Stromal cell of bone marrow (primary cell): ENCODE data around the gene DOLK.
A peak's percentile ranks its signal among the peaks of the same experiment; 100 is the strongest.

Source experiments
- DNase-seq: peaks from one replicate; pipeline ENCODE4 v3.0.0-alpha.2; 2012; ENCODE audit warnings: low read depth

The DOLK gene

GRCh38 chr9:128933731-128934130 lies 13.7 kb downstream of the DOLK start:
- DNase-seq: no peak

GRCh38 chr9:128929560-128929959 lies 17.8 kb downstream of the DOLK start:
- no peak for DNase-seq

GRCh38 chr9:128928624-128929023 lies 18.8 kb downstream of the DOLK start:
- DNase-seq: no peak

GRCh38 chr9:128927731-128928411 lies 19.5 kb downstream of the DOLK start:
- no peak for DNase-seq

- DNase-seq: no peak
These were observed 23.9 kb downstream of the DOLK start for GRCh38 chr9:128923493-128923883.

- no peak for DNase-seq
These were observed 25.3 kb downstream of the DOLK start for GRCh38 chr9:128921881-128922763.

- DNase-seq: peak; percentile 61
These were observed 26.9 kb downstream of the DOLK start, which contains the start of gene PHYHD1 for GRCh38 chr9:128920381-128921058. PHYHD1 (plus strand) TSS chr9:128920982; CDS start chr9:128922324, 1,342 bp downstream.

GRCh38 chr9:128919402-128920089 lies 27.9 kb downstream of the DOLK start:
- DNase-seq: no peak

GRCh38 chr9:128918921-128919320 lies 28.5 kb downstream of the DOLK start:
- DNase-seq: no peak

- peak; percentile 77 for DNase-seq
These were observed 30.1 kb downstream of the DOLK start for GRCh38 chr9:128917151-128917849.

- DNase-seq: no peak
These were observed 30.7 kb downstream of the DOLK start for GRCh38 chr9:128916745-128917144.

- DNase-seq: no peak
These were observed 31.2 kb downstream of the DOLK start for GRCh38 chr9:128916204-128916603.

GRCh38 chr9:128913995-128914772 lies 33.2 kb downstream of the DOLK start:
- no peak for DNase-seq

- DNase-seq: no peak
These were observed 34.1 kb downstream of the DOLK start for GRCh38 chr9:128913048-128913900.

- DNase-seq: peak; percentile 43
These were observed 35.0 kb downstream of the DOLK start for GRCh38 chr9:128912270-128912853.

- no peak for DNase-seq
These were observed 35.8 kb downstream of the DOLK start for GRCh38 chr9:128911529-128912035.

GRCh38 chr9:128910906-128911305 lies 36.5 kb downstream of the DOLK start:
- no peak for DNase-seq

- no peak for DNase-seq
These were observed 37.5 kb downstream of the DOLK start for GRCh38 chr9:128909859-128910258.

- DNase-seq: no peak
These were observed 39.0 kb downstream of the DOLK start for GRCh38 chr9:128908372-128908771.
